Activated B cell treated with CpG ODN at 0.5 μM for 24 hours (primary cell): ENCODE results near the gene TMEM101. TPM values are rescaled to one million over a fixed set of nuclear protein-coding genes. Genes with fewer than 3 reads are reported as not detected.

ENCODE experiments used
- ATAC-seq: fragments of 200-7000 bp; cut with Tn5 transposase; one replicate; pipeline ENCODE4 v1.10.0; 2021; ENCODE audit warnings: low read depth, mild to moderate bottlenecking, moderate library complexity
- CTCF ChIA-PET: fragments of 350-600 bp; sonication (Branson Sonifier 250); formaldehyde crosslinking; loops from one replicate; lab custom pipeline; 2021; ENCODE audit warnings: antibody characterized with exemption; lab: Charles Lee
- POLR2A ChIA-PET: fragments of 350-600 bp; sonication (Branson Sonifier 250); formaldehyde crosslinking; loops from one replicate; lab custom pipeline; 2021; ENCODE audit warnings: antibody characterized with exemption; lab: Charles Lee
- DNase-seq: peaks from one replicate; pipeline ENCODE4 v3.0.0; 2022
- H3K27ac Mint-ChIP-seq: one replicate; pipeline ENCODE4 v1.8.0; 2020; ENCODE audit warnings: mixed read lengths
- H3K27me3 Mint-ChIP-seq: one replicate; pipeline ENCODE4 v1.8.0; 2021; ENCODE audit warnings: mixed read lengths
- H3K36me3 Mint-ChIP-seq: one replicate; pipeline ENCODE4 v1.8.0; 2021; ENCODE audit warnings: low read depth, mixed read lengths
- H3K4me1 Mint-ChIP-seq: one replicate; pipeline ENCODE4 v1.8.0; 2021; ENCODE audit warnings: mixed read lengths
- H3K4me3 Mint-ChIP-seq: one replicate; pipeline ENCODE4 v1.8.0; 2020; ENCODE audit warnings: mild to moderate bottlenecking, mixed read lengths
- H3K9me3 Mint-ChIP-seq: one replicate; pipeline ENCODE4 v1.8.0; 2020; ENCODE audit warnings: mixed read lengths
- intact Hi-C: fragments of 100-400 bp; cut with micrococcal nuclease; formaldehyde crosslinking; loops from one replicate; pipeline ENCODE4 v1.15.1; 2024
- total RNA-seq: library from RNA; stranded (reverse); gene quantifications from 2 replicates; pipeline ENCODE4 v1.2.3, GENCODE V29; 2022
- TF ChIP-seq, protein P1 (sequence below): fragments of 200-600 bp; IDR thresholded peaks from one replicate; pipeline ENCODE4 v1.8.0; 2022; ENCODE audit warnings: antibody characterized with exemption, mild to moderate bottlenecking

The TMEM101 gene
- total RNA-seq, 1 donor from 2014 or later, result 24.6 TPM

DNA sequence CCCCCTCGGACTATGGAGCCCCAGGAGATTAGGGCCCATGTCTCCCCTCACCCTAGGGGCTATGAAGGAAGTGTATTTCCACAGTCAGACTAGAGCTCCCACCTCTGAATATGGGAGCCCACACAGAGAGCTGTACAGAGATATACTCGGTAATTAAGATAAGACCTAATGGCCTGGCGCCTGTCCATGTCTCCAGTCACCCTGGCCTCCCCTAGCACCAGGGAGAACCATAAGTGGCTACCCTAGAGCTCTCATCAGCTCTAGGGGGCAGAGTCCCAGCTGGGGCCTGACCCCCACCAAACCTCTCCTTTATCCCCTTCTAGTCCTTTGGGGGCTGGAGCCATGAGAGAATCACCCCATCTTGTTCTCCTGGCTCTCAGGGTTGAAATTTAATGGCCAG is 2.4 kb downstream of the TMEM101 start:
- intact Hi-C loops, result loop anchor here (10.0 kb wide), 1 partner anchor 492 kb away; the partner anchor contains the start of gene GPATCH8
- Mint-ChIP-seq H3K4me1 (peaks cover 24% of the 10 kb centered on the region), H3K9me3 (no peaks in the 10 kb centered on the region), H3K27ac (no peak overlapping the region), H3K4me3 (no peak overlapping the region), H3K27me3 (no peaks in the 10 kb centered on the region), H3K36me3 (peaks cover 16% of the 10 kb centered on the region)
- TF ChIP-seq, protein P1, sequence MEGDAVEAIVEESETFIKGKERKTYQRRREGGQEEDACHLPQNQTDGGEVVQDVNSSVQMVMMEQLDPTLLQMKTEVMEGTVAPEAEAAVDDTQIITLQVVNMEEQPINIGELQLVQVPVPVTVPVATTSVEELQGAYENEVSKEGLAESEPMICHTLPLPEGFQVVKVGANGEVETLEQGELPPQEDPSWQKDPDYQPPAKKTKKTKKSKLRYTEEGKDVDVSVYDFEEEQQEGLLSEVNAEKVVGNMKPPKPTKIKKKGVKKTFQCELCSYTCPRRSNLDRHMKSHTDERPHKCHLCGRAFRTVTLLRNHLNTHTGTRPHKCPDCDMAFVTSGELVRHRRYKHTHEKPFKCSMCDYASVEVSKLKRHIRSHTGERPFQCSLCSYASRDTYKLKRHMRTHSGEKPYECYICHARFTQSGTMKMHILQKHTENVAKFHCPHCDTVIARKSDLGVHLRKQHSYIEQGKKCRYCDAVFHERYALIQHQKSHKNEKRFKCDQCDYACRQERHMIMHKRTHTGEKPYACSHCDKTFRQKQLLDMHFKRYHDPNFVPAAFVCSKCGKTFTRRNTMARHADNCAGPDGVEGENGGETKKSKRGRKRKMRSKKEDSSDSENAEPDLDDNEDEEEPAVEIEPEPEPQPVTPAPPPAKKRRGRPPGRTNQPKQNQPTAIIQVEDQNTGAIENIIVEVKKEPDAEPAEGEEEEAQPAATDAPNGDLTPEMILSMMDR, result no peak
- ATAC-seq (no peak), DNase-seq (no peak)
- ChIA-PET CTCF (no interaction called here), POLR2A (no interaction called here)

DNA sequence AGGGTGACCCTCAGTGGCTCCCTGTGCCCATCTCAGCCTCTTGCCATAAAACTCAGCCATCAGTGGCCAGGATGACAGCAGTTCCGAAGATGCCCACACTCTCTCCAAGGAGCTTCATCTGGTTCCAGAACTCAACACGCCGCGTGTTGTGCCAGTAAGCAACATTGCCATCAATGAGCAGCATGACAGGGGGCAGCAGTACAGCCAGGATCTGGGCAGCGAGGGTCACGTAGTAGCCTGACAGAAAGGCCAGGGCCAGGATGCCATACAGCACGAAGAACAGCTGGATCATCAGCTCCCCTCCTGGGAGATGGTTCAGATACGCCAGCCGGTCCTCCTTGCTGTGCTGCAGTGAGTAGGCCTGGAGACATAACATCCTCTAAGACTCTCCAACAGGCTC is 2.9 kb downstream of the TMEM101 start:
- H3K36me3 Mint-ChIP-seq, result peaks cover 17% of the 10 kb centered on the region
- H3K4me3 Mint-ChIP-seq, result no peak overlapping the region
- no peaks in the 10 kb centered on the region for H3K27me3 Mint-ChIP-seq
- ATAC-seq, result no peak
- no peaks in the 10 kb centered on the region for H3K9me3 Mint-ChIP-seq
- POLR2A ChIA-PET, result no interaction called here
- no peak for DNase-seq
- intact Hi-C loops, result loop anchor here (10.0 kb wide), 1 partner anchor 493 kb away; the partner anchor contains the start of gene GPATCH8
- H3K4me1 Mint-ChIP-seq, result peaks cover 26% of the 10 kb centered on the region
- TF ChIP-seq, protein P1, result no peak
- no peak overlapping the region for H3K27ac Mint-ChIP-seq
- CTCF ChIA-PET, result no interaction called here

DNA sequence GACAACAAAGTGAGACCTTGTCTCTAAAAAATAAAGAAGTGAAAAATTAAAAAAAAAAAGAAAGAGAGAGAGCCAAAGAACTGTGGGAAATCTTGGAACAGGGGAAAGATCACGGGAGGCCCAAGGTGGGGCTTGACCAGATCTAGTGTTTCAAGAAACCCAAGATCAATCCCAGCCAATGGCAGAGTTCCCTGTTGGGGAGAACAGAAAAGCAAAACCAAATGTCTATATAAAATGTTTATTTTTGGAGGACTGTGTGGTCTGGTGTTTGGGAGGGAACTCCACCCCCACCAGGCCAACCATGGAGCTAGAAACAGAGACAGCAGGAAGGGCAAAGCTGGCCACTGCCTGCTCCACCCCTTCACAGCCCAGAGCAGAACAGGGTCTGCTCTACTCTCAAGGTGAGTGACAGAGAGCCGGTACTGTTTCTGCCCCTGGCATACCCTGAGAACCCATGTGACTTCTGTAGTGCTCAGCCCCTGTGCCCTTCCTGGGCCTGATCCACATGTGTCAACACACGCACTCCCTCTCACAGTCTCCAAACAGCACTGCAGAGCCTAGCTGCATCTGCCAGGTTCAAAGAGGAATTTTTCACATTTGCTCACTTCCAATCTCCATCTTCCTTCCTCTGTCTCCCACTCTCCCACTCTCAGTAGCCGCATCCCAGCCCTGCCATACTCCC is 3.7 kb downstream of the TMEM101 start:
- intact Hi-C loops, result loop anchor here (10.0 kb wide), 1 partner anchor 494 kb away; the partner anchor contains the start of gene GPATCH8
- POLR2A ChIA-PET, result interaction anchor here (0.6 kb wide), 1 partner anchor 46 kb away, joined by 3 read pairs; no protein-coding TSS in a partner anchor
- CTCF ChIA-PET, result no interaction called here

DNA sequence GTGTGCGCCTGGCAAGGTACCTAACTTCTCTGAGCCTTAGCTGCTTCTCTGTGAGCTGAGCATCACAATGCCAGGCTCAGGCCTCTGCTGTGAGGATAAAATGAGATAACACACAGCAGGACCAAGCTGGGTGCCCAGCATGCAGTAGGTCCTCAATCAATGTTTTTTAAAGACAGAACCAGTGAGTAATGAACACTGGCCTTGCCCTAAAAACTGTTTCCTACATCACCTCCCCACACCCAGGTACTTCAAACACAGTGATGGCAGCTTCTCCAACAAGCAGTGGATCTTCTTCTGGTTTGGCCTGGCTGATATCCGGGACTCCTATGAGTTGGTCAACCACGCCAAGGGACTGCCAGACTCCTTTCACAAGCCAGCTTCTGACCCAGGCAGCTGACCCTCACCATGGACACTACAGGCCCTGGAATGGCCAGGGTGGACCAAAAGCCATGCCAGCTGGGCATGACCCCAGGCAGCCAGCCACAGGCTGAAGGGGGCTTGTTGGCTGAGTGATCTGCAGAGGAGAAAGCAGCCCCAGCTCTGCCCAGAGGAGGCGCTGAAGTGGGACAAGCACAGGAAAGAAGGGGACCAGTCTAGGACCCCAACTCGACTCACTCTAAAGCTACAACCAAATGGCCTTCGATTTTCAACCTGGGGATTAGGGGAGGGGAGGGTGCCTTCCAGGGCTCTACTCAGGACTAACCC is 6.4 kb downstream of the TMEM101 start:
- intact Hi-C loops, result loop anchor here (5.0 kb wide), 2 partner anchors 101 to 114 kb away; partner anchors contain the start of genes HDAC5 and MPP2
- peaks cover 26% of the 10 kb centered on the region for H3K4me1 Mint-ChIP-seq
- ChIA-PET POLR2A (interaction anchor here (0.7 kb wide), 1 partner anchor 98 kb away, joined by 3 read pairs; no protein-coding TSS in a partner anchor), CTCF (no interaction called here)
- no peak overlapping the region for H3K27ac Mint-ChIP-seq
- H3K9me3 Mint-ChIP-seq, result no peaks in the 10 kb centered on the region
- H3K27me3 Mint-ChIP-seq, result peaks cover 9% of the 10 kb centered on the region
- no peak for ATAC-seq
- TF ChIP-seq, protein P1, result no peak
- H3K36me3 Mint-ChIP-seq, result peaks cover 14% of the 10 kb centered on the region
- H3K4me3 Mint-ChIP-seq, result peak overlapping the region; percentile 90
- DNase-seq, result no peak

More for the DNA sequence above, 3.7 kb downstream of the TMEM101 start:
- Mint-ChIP-seq H3K4me1 (peaks cover 31% of the 10 kb centered on the region), H3K36me3 (peaks cover 18% of the 10 kb centered on the region), H3K9me3 (no peaks in the 10 kb centered on the region), H3K4me3 (no peak overlapping the region), H3K27ac (peak overlapping the region; percentile 24), H3K27me3 (peaks cover 2% of the 10 kb centered on the region)
- no peak for ATAC-seq
- DNase-seq, result no peak
- TF ChIP-seq, protein P1, result no peak
